Activated T-cell treated with anti-CD3 and anti-CD28 coated beads, Interleukin-2, amount 50 U/mL, for 4 hours (primary cell): Measurements from ENCODE around the gene MMS19. TPM values are rescaled to one million over a fixed set of nuclear protein-coding genes. Genes with fewer than 3 reads are reported as not detected.
A peak's percentile ranks its signal among the peaks of the same experiment; 100 is the strongest.

Experiments
- ATAC-seq, 2 donors: fragments of 200-7000 bp; cut with Tn5 transposase; one replicate each; pipeline ENCODE4 v1.10.0; 2021
- DNase-seq: peaks from one replicate; pipeline ENCODE4 v3.0.0-alpha.2; 2020
- H3K27me3 Mint-ChIP-seq: one replicate; pipeline ENCODE4 v1.8.0; 2021; ENCODE audit warnings: low read depth, mixed read lengths
- H3K36me3 Mint-ChIP-seq: one replicate; pipeline ENCODE4 v1.8.0; 2022; ENCODE audit warnings: mixed read lengths; ENCODE audit not compliant: insufficient read depth
- H3K4me1 Mint-ChIP-seq: one replicate; pipeline ENCODE4 v1.8.0; 2021; ENCODE audit warnings: low read depth, mixed read lengths
- H3K4me3 Mint-ChIP-seq: one replicate; pipeline ENCODE4 v1.8.0; 2021; ENCODE audit warnings: mild to moderate bottlenecking, moderate library complexity, mixed read lengths
- H3K9me3 Mint-ChIP-seq: one replicate; pipeline ENCODE4 v1.8.0; 2021; ENCODE audit warnings: mixed read lengths
- total RNA-seq, 3 donors: library from RNA; stranded (reverse); gene quantifications; one replicate each; pipeline ENCODE4 v1.2.1, GENCODE V29; 2021

The MMS19 gene
- total RNA-seq, 3 donors from 2014 or later: 77.3 to 87.5 (median 83.4) TPM

DNA sequence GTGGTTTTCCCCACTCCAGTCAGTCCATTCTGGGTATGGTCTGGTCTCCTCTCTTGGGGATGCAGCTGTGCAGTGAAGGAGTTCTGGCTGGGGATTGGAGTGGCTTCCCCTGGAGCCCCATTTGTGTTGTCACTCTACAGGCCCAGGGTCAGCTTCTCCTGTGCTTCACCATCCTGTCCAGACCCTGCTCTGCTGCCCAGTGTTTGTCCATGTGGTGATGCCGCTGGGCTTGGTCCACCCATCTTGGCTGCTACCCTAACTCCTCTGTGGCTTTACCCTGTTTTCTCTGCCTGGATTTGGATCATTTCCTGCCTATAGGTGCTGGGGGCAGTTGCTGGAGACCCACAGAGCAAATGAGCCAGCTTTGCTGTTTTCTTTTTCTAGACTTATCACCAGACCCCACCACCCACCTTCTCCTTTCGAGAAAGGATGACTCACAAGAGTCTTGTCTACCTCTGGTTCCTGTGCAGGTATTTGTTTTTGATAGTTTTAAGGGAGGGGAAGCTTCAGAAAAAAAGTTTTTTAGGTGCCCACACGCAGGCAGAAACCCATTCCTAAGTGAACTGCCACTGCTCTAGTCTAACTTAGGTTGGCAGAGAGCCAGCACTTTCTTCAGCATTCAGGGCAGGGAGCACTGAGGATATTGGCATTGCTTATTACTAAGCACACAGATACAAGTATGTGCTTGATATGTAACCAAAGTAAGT, 43.7 kb downstream of the MMS19 start:
- DNase-seq: peak; percentile 42
- Mint-ChIP-seq H3K36me3 (peaks cover 29% of the 10 kb centered on the region), H3K4me1 (peaks cover 35% of the 10 kb centered on the region), H3K4me3 (peak overlapping the region; percentile 30), H3K27me3 (no peaks in the 10 kb centered on the region), H3K9me3 (no peaks in the 10 kb centered on the region)
- ATAC-seq: peak; percentile 84 to 86

DNA sequence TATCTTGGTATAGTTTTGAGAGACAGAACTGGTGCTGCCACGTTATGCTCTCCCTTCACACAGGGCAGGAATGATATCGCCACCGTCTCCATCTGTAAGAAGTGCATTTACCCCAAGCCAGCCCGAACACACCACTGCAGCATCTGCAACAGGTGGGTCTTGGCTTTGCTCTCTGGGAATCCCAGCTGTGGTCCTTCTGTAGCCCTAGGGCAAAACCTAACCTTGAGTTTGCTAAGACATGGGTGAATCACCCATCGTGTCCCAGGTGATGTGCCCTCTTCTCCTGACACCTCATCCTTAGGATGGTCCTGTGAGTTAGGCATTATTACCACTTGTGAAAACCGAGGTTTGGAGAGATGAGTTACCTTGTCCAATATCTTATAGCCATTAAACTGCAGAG, 45.9 kb downstream of the MMS19 start:
- H3K4me3 Mint-ChIP-seq: no peak overlapping the region
- H3K4me1 Mint-ChIP-seq: peaks cover 49% of the 10 kb centered on the region
- ATAC-seq (no peak), DNase-seq (no peak)
- peaks cover 16% of the 10 kb centered on the region for H3K36me3 Mint-ChIP-seq
- no peaks in the 10 kb centered on the region for H3K27me3 Mint-ChIP-seq
- no peaks in the 10 kb centered on the region for H3K9me3 Mint-ChIP-seq

DNA sequence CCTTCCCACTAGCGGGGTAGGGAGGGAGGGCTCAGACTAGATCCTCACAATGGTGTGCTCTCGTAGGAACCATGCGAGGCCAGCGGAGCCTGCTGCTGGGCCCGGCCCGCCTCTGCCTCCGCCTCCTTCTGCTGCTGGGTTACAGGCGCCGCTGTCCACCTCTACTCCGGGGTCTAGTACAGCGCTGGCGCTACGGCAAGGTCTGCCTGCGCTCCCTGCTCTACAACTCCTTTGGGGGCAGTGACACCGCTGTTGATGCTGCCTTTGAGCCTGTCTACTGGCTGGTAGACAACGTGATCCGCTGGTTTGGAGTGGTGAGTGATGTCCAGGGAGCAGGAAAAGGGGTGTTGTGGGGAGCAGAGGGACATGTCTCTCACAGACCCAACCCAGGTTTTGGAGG, 46.6 kb downstream of the MMS19 start:
- H3K4me3 Mint-ChIP-seq: no peak overlapping the region
- ATAC-seq (no peak), DNase-seq (no peak)
- peaks cover 16% of the 10 kb centered on the region for H3K36me3 Mint-ChIP-seq
- peaks cover 56% of the 10 kb centered on the region for H3K4me1 Mint-ChIP-seq
- no peaks in the 10 kb centered on the region for H3K9me3 Mint-ChIP-seq
- H3K27me3 Mint-ChIP-seq: no peaks in the 10 kb centered on the region

DNA sequence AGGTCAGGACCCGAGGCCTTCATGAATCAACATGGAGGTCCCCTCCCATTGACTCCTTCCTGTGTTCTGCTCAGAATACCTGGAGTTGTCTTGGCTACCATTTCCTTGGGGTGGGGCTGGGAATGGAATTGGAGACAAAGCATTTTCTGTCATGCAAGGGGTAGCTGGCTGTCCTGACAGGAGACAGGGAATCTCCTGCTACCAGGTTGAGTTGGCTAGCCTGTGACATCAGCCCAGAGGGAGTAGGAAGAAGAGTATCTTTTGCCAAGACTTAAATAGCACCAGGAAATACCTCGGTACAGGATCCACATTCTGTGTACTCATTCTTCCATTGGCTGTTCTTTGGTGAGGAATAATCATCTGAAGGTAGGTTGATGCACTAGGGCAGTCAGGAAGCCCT, 47.4 kb downstream of the MMS19 start:
- Mint-ChIP-seq H3K27me3 (no peaks in the 10 kb centered on the region), H3K36me3 (peaks cover 16% of the 10 kb centered on the region), H3K4me3 (no peak overlapping the region), H3K9me3 (no peaks in the 10 kb centered on the region), H3K4me1 (peaks cover 60% of the 10 kb centered on the region)
- no peak for ATAC-seq
- DNase-seq: no peak

DNA sequence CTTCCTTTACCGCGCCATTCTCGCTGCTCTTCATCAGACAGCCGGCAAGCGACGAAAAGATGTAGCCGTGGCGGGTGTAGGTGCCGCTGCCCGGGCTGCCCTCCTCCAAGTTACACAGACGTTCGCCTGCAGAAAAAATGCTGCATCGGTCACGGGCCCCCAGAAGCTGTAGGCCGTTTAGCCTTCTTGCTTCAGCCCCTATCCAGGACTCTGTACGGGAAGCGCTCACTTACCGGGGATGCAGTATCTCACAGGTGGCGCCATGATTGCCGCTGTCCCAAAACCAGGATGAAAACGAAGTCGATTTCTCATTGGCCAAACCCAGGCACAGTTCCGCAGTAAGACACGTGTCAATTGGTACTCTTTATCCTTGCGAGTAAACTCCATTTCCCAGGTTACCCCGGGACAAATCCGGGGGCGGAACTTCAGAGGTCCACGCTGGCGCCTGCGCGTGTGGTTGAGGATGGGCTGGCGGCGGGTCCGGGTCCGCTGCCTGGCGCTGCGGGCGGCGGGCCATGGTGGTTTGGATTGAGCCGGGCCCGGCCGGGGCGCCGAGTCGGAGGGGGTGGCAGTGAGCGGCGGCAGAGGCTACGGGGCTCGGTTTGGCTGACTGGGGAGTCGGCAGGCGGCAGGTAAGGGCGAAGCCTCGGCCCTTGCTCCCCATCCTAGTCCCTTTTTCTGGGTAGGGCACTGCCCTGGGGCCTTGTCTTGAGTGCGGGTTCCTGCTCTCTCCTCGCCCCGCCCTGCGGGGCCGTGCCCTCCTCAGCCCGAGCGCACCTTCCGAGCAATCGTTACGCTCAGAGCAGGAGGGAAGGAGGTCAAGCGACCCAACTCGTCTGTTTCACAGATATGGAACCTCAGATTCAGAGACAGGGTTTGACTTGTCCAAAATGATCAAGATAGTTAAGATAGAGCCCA, 52.2 kb downstream of the MMS19 start, which contains the start of the genes EXOSC1 and ZDHHC16:
Gene EXOSC1 (minus strand): TSS at position 285 of the 918 bp plus-strand sequence. CDS start 21 bp downstream, at position 264.
Gene ZDHHC16 (plus strand): TSS at position 454 of the 918 bp plus-strand sequence. CDS start 5,501 bp downstream, outside the sequence.
- peaks cover 16% of the 10 kb centered on the region for H3K36me3 Mint-ChIP-seq
- H3K4me1 Mint-ChIP-seq: peaks cover 52% of the 10 kb centered on the region
- H3K4me3 Mint-ChIP-seq: peak within 1 kb of the TSS; percentile 99
- DNase-seq (peak; percentile 85), ATAC-seq (peak; percentile 92 to 93)
- no peaks in the 10 kb centered on the region for H3K27me3 Mint-ChIP-seq
- no peaks in the 10 kb centered on the region for H3K9me3 Mint-ChIP-seq

DNA sequence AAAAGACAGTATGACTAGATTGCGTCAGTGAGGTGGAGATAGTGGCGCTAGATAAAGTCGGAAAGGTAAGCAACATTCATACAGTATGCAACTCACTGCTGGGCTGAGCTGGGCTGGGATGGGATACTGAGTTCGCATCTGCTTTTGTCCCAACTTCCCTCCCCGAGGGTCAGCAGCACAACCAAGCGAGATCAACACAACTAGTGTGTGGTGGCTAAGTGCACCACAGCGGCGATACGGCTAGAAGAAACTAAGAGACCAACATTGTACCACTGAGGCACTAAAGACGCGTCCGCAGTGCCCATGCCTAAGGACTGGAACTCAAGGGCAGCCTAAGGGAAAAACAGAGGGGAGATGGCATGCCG, 52.9 kb downstream of the MMS19 start:
- Mint-ChIP-seq H3K4me3 (peak overlapping the region; percentile 99), H3K4me1 (peaks cover 46% of the 10 kb centered on the region), H3K27me3 (no peaks in the 10 kb centered on the region), H3K9me3 (no peaks in the 10 kb centered on the region), H3K36me3 (peaks cover 14% of the 10 kb centered on the region)
- ATAC-seq (peak in 1 of 2 donors; percentile 1), DNase-seq (no peak)

DNA sequence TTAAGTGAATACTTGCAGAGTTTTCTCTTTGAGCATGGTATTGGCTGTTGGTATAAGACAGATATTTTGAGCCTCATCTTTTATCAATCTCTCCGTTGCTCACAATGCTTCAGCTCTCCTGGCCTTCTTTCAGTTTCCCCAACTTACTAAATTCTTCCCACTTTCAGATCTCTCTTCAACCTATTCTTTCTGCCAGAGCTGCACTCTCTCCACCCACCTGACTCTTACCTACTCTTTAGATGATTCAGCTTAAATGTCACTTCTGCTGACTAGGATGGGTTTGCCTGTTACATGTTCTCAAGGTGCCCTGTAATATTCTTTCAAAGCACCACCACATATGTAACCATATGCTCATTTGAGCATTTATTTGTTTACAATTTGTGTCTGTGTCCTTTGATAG, 54.0 kb downstream of the MMS19 start:
- Mint-ChIP-seq H3K4me1 (peaks cover 43% of the 10 kb centered on the region), H3K27me3 (no peaks in the 10 kb centered on the region), H3K4me3 (peak overlapping the region; percentile 99), H3K9me3 (no peaks in the 10 kb centered on the region), H3K36me3 (peaks cover 17% of the 10 kb centered on the region)
- DNase-seq (no peak), ATAC-seq (peak; percentile 24 to 35)

DNA sequence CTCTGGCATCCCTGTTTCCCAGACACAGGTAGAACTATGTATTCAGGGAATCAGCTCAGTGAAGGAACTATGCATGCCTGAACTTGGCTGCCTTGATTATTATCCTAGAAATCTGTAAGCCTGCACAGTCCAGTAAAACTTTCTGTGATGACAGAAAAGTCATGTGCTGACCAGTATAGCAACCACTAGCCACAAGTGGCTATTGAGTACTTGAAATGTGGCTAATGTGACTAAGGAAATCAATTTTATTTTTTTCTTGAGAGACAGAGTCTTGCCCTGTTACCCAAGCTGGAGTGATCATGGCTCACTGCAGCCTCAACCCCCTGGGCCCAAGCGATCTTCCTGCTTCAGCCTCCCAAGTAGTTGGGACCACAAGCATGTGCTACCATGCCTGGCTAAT, 55.9 kb downstream of the MMS19 start:
- no peaks in the 10 kb centered on the region for H3K9me3 Mint-ChIP-seq
- no peak for ATAC-seq

DNA sequence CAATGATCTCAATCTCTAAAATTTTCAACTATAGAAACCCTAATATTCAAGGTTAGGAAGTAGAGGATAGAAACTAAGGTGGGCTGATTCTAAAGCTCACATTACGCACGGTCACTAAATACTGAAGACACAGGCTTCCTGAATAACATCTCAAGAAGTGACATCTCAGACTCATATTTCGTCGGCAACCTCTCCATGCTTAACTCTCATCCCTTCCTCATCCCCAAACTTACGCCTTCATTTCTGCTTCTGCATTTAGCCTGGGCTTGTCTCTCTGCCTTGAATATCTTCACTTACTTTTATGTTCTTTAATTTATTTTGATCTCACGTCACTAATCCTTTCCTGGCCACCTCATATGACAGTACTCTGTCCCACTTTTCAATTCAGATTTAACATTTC, 63.0 kb downstream of the MMS19 start:
- no peak for ATAC-seq
- peaks cover 23% of the 10 kb centered on the region for H3K36me3 Mint-ChIP-seq
- no peaks in the 10 kb centered on the region for H3K9me3 Mint-ChIP-seq
- peaks cover 4% of the 10 kb centered on the region for H3K4me1 Mint-ChIP-seq
- DNase-seq: no peak
- no peak overlapping the region for H3K4me3 Mint-ChIP-seq
- H3K27me3 Mint-ChIP-seq: no peaks in the 10 kb centered on the region

More for the DNA sequence above, 55.9 kb downstream of the MMS19 start:
- Mint-ChIP-seq H3K4me3 (no peak overlapping the region), H3K27me3 (no peaks in the 10 kb centered on the region), H3K36me3 (peaks cover 20% of the 10 kb centered on the region), H3K4me1 (peaks cover 29% of the 10 kb centered on the region)
- DNase-seq: no peak

DNA sequence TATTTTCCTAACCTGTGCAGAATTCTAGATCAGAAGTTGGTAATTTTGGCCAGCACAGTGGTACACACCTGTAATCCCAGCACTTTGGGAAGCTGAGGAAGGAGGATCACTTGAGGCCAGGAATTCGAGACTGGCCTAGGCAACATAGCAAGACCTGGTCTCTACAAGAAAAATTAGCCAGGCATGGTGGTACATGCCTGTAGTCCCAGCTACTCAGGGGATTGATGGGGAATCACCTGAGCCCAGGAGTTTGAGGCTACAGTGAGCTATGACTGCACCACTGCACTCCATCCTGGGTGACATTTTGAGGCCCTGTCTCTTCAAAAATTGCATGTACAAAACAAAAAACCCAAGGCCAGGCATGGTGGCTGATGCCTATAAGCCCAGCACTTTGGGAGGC, 63.7 kb downstream of the MMS19 start:
- DNase-seq (no peak), ATAC-seq (peak in 1 of 2 donors; percentile 33)
- Mint-ChIP-seq H3K4me1 (peaks cover 7% of the 10 kb centered on the region), H3K27me3 (no peaks in the 10 kb centered on the region), H3K9me3 (no peaks in the 10 kb centered on the region), H3K4me3 (no peak overlapping the region), H3K36me3 (peaks cover 25% of the 10 kb centered on the region)

DNA sequence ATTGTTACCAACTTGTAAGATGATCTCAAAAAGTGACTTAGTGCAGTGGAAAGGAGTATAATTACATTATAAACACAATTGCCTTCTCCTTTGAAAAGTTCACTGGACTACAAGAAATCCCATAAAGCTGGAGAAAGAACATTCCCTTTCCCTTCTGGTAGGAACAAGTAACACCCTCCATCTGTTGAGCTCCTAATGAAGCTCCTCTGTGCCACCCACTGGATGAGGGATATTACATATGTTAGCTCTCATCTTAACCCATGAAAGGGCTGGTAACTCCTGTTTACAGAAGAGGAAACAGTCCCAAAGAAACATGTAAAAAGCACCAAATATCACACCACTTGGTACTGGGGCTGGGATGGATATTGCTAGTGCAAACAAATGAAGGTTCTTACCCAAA, 64.2 kb downstream of the MMS19 start:
- DNase-seq: no peak
- no peak for ATAC-seq
- peaks cover 29% of the 10 kb centered on the region for H3K36me3 Mint-ChIP-seq
- H3K27me3 Mint-ChIP-seq: no peaks in the 10 kb centered on the region
- peaks cover 11% of the 10 kb centered on the region for H3K4me1 Mint-ChIP-seq
- no peaks in the 10 kb centered on the region for H3K9me3 Mint-ChIP-seq
- no peak overlapping the region for H3K4me3 Mint-ChIP-seq

DNA sequence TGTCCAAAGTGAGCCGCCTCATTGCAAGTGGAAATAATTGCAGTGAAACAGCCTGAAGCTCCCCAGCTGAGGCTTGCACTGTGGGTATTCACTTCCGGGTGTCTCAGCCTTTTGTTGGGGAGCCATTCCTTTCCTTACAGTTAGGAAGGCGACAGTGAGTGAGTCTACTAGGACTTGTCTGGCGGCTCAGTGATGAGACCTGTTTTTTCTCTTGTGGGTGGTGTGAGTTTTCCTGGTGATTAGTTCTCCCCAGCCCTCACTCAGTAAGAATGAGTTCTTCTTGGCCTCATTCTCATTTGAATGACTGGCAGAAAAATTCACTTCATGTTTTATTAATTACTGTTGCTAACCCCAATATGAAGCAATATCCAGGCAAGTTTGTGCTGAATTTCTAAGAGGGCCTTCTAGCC, 69.6 kb downstream of the MMS19 start:
- Mint-ChIP-seq H3K4me3 (peak overlapping the region; percentile 94), H3K4me1 (peaks cover 31% of the 10 kb centered on the region), H3K27me3 (no peaks in the 10 kb centered on the region), H3K36me3 (peaks cover 36% of the 10 kb centered on the region), H3K9me3 (no peaks in the 10 kb centered on the region)
- ATAC-seq (no peak), DNase-seq (peak; percentile 45)

DNA sequence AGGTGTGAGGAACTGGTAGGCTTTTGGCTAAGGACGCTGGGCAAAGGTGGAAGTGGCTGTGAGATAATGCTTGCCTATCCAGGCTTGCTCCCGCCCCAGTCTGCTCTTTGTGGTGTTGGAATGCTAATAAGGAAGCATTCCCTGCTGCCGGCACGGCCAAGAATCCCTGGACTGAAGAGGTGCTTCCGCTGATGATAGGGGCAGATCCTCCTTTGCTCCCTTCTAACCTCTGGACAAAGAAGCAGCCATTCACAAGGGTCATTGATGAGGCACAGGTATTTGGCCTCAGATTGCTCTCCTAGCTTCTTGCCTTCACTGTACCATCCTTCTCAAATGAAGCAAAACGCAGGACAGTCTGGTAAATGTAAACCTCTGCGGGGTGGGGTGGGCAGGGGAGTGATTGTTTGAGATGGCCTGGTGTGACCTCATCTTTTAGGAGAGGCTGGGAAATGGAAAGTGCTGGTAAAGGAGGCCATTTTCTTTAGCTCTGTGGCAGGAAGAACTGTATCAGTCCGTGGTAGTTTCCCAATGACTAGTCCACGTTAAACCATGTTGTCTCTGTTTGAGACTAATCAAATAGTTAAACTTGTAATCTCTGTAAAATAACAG, 70.5 kb downstream of the MMS19 start:
- ATAC-seq: peak; percentile 23 to 27
- no peak for DNase-seq
- Mint-ChIP-seq H3K4me1 (peaks cover 40% of the 10 kb centered on the region), H3K27me3 (no peaks in the 10 kb centered on the region), H3K36me3 (peaks cover 36% of the 10 kb centered on the region), H3K9me3 (no peaks in the 10 kb centered on the region), H3K4me3 (peak overlapping the region; percentile 94)
